ENCODE data around the gene OAS1. TPM values are rescaled to one million over a fixed set of nuclear protein-coding genes. Genes with fewer than 3 reads are reported as not detected.

Gene OAS1
- total RNA-seq, 1 donor, result 0.86 TPM

GRCh38 chr12:112962561-112962960 lies 55.8 kb downstream of the OAS1 start:
- DNase-seq (ENCODE audit: low read depth), result no peak
- H3K4me3 ChIP-seq (ENCODE audit: low read depth, low read length), result no peak overlapping the region
- TF ChIP-seq, protein P1, sequence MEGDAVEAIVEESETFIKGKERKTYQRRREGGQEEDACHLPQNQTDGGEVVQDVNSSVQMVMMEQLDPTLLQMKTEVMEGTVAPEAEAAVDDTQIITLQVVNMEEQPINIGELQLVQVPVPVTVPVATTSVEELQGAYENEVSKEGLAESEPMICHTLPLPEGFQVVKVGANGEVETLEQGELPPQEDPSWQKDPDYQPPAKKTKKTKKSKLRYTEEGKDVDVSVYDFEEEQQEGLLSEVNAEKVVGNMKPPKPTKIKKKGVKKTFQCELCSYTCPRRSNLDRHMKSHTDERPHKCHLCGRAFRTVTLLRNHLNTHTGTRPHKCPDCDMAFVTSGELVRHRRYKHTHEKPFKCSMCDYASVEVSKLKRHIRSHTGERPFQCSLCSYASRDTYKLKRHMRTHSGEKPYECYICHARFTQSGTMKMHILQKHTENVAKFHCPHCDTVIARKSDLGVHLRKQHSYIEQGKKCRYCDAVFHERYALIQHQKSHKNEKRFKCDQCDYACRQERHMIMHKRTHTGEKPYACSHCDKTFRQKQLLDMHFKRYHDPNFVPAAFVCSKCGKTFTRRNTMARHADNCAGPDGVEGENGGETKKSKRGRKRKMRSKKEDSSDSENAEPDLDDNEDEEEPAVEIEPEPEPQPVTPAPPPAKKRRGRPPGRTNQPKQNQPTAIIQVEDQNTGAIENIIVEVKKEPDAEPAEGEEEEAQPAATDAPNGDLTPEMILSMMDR (IDR thresholded peaks at IDR 0.05; ENCODE audit: insufficient read depth, low read depth, low read length), result no peak

- TF ChIP-seq, protein P1 (IDR thresholded peaks at IDR 0.05; ENCODE audit: insufficient read depth, low read depth, low read length), result no peak
- no peak for DNase-seq (ENCODE audit: low read depth)
- H3K4me3 ChIP-seq (ENCODE audit: low read depth, low read length), result no peak overlapping the region
These were observed 56.6 kb downstream of the OAS1 start for GRCh38 chr12:112963227-112963861.

DNA sequence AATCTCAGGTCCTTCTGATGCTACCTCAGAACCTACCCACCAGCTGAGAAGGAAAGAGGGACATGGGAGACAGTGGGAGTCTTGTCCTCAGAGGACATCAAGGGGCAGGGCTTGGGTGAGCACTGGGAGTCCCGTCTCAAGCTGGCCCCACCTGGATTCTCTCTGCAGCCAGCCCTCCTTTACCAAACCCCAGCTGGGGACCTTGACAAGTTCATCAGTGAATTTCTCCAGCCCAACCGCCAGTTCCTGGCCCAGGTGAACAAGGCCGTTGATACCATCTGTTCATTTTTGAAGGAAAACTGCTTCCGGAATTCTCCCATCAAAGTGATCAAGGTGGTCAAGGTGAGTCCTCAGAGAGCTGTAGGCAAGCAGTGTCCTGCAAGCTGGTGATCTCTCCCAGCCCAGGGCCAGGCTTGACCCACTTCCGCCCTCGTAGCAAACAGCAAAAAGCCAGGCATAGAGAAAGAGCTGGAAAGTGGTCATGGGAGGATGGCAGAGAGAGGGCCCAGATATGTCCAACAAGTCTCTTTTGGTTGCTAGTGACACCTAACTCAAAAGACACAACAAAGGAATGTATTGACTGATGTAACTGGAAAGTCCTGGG lies 57.4 kb downstream of the OAS1 start:
- H3K4me3 ChIP-seq (ENCODE audit: low read depth, low read length), result no peak overlapping the region
- no peak for DNase-seq (ENCODE audit: low read depth)
- TF ChIP-seq, protein P1 (IDR thresholded peaks at IDR 0.05; ENCODE audit: insufficient read depth, low read depth, low read length), result no peak

GRCh38 chr12:112964915-112965314 lies 58.2 kb downstream of the OAS1 start:
- TF ChIP-seq, protein P1 (IDR thresholded peaks at IDR 0.05; ENCODE audit: insufficient read depth, low read depth, low read length), result no peak
- no peak for DNase-seq (ENCODE audit: low read depth)
- H3K4me3 ChIP-seq (ENCODE audit: low read depth, low read length), result no peak overlapping the region

- TF ChIP-seq, protein P1 (IDR thresholded peaks at IDR 0.05; ENCODE audit: insufficient read depth, low read depth, low read length), result no peak
- DNase-seq (ENCODE audit: low read depth), result no peak
- H3K4me3 ChIP-seq (ENCODE audit: low read depth, low read length), result no peak overlapping the region
These were observed 58.9 kb downstream of the OAS1 start for GRCh38 chr12:112965643-112966042.

GRCh38 chr12:112967306-112967705 lies 60.5 kb downstream of the OAS1 start:
- TF ChIP-seq, protein P1 (IDR thresholded peaks at IDR 0.05; ENCODE audit: insufficient read depth, low read depth, low read length), result no peak
- no peak overlapping the region for H3K4me3 ChIP-seq (ENCODE audit: low read depth, low read length)
- no peak for DNase-seq (ENCODE audit: low read depth)
